Vagina (tissue), 2 donors: ENCODE results near the gene SKIC3. TPM values are rescaled to one million over a fixed set of nuclear protein-coding genes. Genes with fewer than 3 reads are reported as not detected.

Source experiments
- DNase-seq, 2 donors: peaks; one replicate each; pipeline ENCODE4 v3.0.0-alpha.2; 2017; ENCODE audit errors: extremely low spot score in 2 of 2
- H3K27ac ChIP-seq: fragments of 200-600 bp; sonication (generic); one replicate; pipeline ENCODE4 v1.5.1; 2019
- H3K27me3 ChIP-seq: fragments of 200-600 bp; sonication (generic); one replicate; pipeline ENCODE4 v1.5.1; 2019
- H3K36me3 ChIP-seq, 2 donors: fragments of 200-600 bp; sonication (generic); one replicate each; pipeline ENCODE4 v1.5.1; 2017 to 2019
- H3K4me1 ChIP-seq: fragments of 200-600 bp; sonication (generic); one replicate; pipeline ENCODE4 v1.5.1; 2019
- H3K4me3 ChIP-seq, 2 donors: fragments of 200-600 bp; sonication (generic); 1 replicate in 1 of 2; 2 replicates in 1 of 2; pipeline ENCODE4 v1.5.1; 2016 to 2019
- H3K9me3 ChIP-seq: fragments of 200-600 bp; sonication (generic); one replicate; pipeline ENCODE4 v1.5.1; 2019
- CTCF ChIP-seq, 3 experiments: fragments of 450-650 bp in 2 of 3; fragments of 200-600 bp in 1 of 3; sonication (generic) in 1 of 3; IDR thresholded peaks; one replicate each; pipeline ENCODE4 v1.5.1; 2017 to 2019; ENCODE audit warnings: antibody characterized with exemption in 3 of 3, mild to moderate bottlenecking in 2 of 3, moderate library complexity in 2 of 3
- POLR2A ChIP-seq, 2 donors: fragments of 450-650 bp; IDR thresholded peaks; one replicate each; pipeline ENCODE4 v1.6.1; 2017; ENCODE audit warnings: antibody characterized with exemption in 2 of 2, mild to moderate bottlenecking in 2 of 2, moderate library complexity in 2 of 2
- POLR2AphosphoS5 ChIP-seq, 2 donors: sonication (generic); formaldehyde crosslinking; IDR thresholded peaks; one replicate each; pipeline ENCODE4 v1.9.0; 2017; ENCODE audit warnings: antibody characterized with exemption in 2 of 2, mild to moderate bottlenecking in 2 of 2, low read depth in 1 of 2; ENCODE audit not compliant: insufficient read depth in 1 of 2
- intact Hi-C: fragments of 100-400 bp; cut with DNase I; formaldehyde crosslinking; loops from one replicate; pipeline ENCODE4 v1.15.1; 2023
- total RNA-seq: library from RNA; depleted of rRNA; stranded (reverse); fragments of >200 nt; gene quantifications from one replicate; pipeline ENCODE4 v1.2.3, GENCODE V29; 2016

The SKIC3 gene
- total RNA-seq, result 59.7 TPM

- H3K36me3 ChIP-seq, result no peaks in the 10 kb centered on the region
- peak within 1 kb of the TSS; percentile 81 for H3K27ac ChIP-seq
- DNase-seq, result peak; percentile 97 to 99
- intact Hi-C loops, result loop anchor here (10.0 kb wide), 1 partner anchor 70 kb away; the partner anchor contains the start of gene GPR150
- no peaks in the 10 kb centered on the region for H3K9me3 ChIP-seq
- H3K4me3 ChIP-seq, result peak within 1 kb of the TSS; percentile 69 to 77
- peaks cover 28% of the 10 kb centered on the region for H3K4me1 ChIP-seq
- no peaks in the 10 kb centered on the region for H3K27me3 ChIP-seq
- peak in 1 of 3 experiments; percentile 31 for TF ChIP-seq CTCF (IDR thresholded peaks at IDR 0.05)
- peak; percentile 96 to 99 for TF ChIP-seq POLR2AphosphoS5 (IDR thresholded peaks at IDR 0.05; ENCODE audit: insufficient read depth in 1 of 2, low read depth in 1 of 2)
- peak in 1 of 2 donors; percentile 72 for TF ChIP-seq POLR2A (IDR thresholded peaks at IDR 0.05)
Observed at GRCh38 chr5:95554647-95555548, at the start of gene SKIC3, which contains the start of gene ARSK. TSS of gene SKIC3 (minus strand) at chr5:95554977. CDS start at chr5:95547150, 7,827 bp downstream. TSS of gene ARSK (plus strand) at chr5:95555101. CDS start at chr5:95555279, 178 bp downstream.

- peaks cover 0 to 6% of the 10 kb centered on the region in 2 donors for H3K36me3 ChIP-seq
- intact Hi-C loops, result no loop called here
- TF ChIP-seq POLR2AphosphoS5 (IDR thresholded peaks at IDR 0.05; ENCODE audit: insufficient read depth in 1 of 2, low read depth in 1 of 2), result no peak
- no peak for TF ChIP-seq POLR2A (IDR thresholded peaks at IDR 0.05)
- TF ChIP-seq CTCF (IDR thresholded peaks at IDR 0.05), result no peak
- no peak overlapping the region for H3K4me3 ChIP-seq
- H3K27me3 ChIP-seq, result no peaks in the 10 kb centered on the region
- DNase-seq, result no peak
- no peaks in the 10 kb centered on the region for H3K4me1 ChIP-seq
- no peaks in the 10 kb centered on the region for H3K9me3 ChIP-seq
- H3K27ac ChIP-seq, result no peak overlapping the region
Observed at GRCh38 chr5:95600557-95600956, 45.8 kb upstream of the SKIC3 start.

- no peak for TF ChIP-seq POLR2A (IDR thresholded peaks at IDR 0.05)
- Histone ChIP-seq H3K4me3 (no peak overlapping the region), H3K4me1 (no peaks in the 10 kb centered on the region), H3K9me3 (no peaks in the 10 kb centered on the region), H3K27me3 (no peaks in the 10 kb centered on the region), H3K27ac (no peak overlapping the region), H3K36me3 (peaks cover 0 to 6% of the 10 kb centered on the region in 2 donors)
- DNase-seq, result no peak
- intact Hi-C loops, result no loop called here
Observed at GRCh38 chr5:95599252-95599651, 44.5 kb upstream of the SKIC3 start.

- Histone ChIP-seq H3K27ac (no peak overlapping the region), H3K9me3 (no peaks in the 10 kb centered on the region), H3K27me3 (no peaks in the 10 kb centered on the region), H3K36me3 (peaks cover 0 to 5% of the 10 kb centered on the region in 2 donors), H3K4me1 (no peaks in the 10 kb centered on the region), H3K4me3 (no peak overlapping the region)
- TF ChIP-seq POLR2AphosphoS5 (IDR thresholded peaks at IDR 0.05; ENCODE audit: insufficient read depth in 1 of 2, low read depth in 1 of 2) (no peak), POLR2A (IDR thresholded peaks at IDR 0.05) (no peak), CTCF (IDR thresholded peaks at IDR 0.05) (no peak)
- DNase-seq, result no peak
- intact Hi-C loops, result no loop called here
Observed at GRCh38 chr5:95595289-95595931, 40.6 kb upstream of the SKIC3 start.

GRCh38 chr5:95591490-95591901 is 36.7 kb upstream of the SKIC3 start:
- TF ChIP-seq POLR2A (IDR thresholded peaks at IDR 0.05) (no peak), POLR2AphosphoS5 (IDR thresholded peaks at IDR 0.05; ENCODE audit: insufficient read depth in 1 of 2, low read depth in 1 of 2) (no peak), CTCF (IDR thresholded peaks at IDR 0.05) (no peak)
- no peak overlapping the region for H3K4me3 ChIP-seq
- peaks cover 0 to 5% of the 10 kb centered on the region in 2 donors for H3K36me3 ChIP-seq
- no peaks in the 10 kb centered on the region for H3K4me1 ChIP-seq
- no peaks in the 10 kb centered on the region for H3K9me3 ChIP-seq
- no peaks in the 10 kb centered on the region for H3K27me3 ChIP-seq
- no peak overlapping the region for H3K27ac ChIP-seq
- DNase-seq, result no peak
- intact Hi-C loops, result no loop called here
